GM18907 (cell line): ENCODE results near the gene AFF2.

Source experiments
- ATAC-seq: cut with Tn5 transposase; IDR thresholded peaks from one replicate; pipeline ENCODE4 v1.9.1; 2021; ENCODE audit warnings: mild to moderate bottlenecking, moderate library complexity; ENCODE audit not compliant: unreplicated experiment

Gene AFF2

GRCh38 chrX:148535639-148536038 lies 35.2 kb downstream of the AFF2 start:
- no peak for ATAC-seq

GRCh38 chrX:148536961-148537360 lies 36.5 kb downstream of the AFF2 start:
- ATAC-seq, result no peak

- ATAC-seq, result no peak
Observed at GRCh38 chrX:148537556-148538182, 37.3 kb downstream of the AFF2 start.

- ATAC-seq, result no peak
Observed at GRCh38 chrX:148538582-148538981, 38.2 kb downstream of the AFF2 start.

GRCh38 chrX:148540114-148540513 lies 39.7 kb downstream of the AFF2 start:
- ATAC-seq, result no peak

GRCh38 chrX:148540671-148541583 lies 40.5 kb downstream of the AFF2 start:
- ATAC-seq, result peak; percentile 37

GRCh38 chrX:148541584-148541940 lies 41.1 kb downstream of the AFF2 start:
- peak; percentile 88 for ATAC-seq

GRCh38 chrX:148542481-148543255 lies 42.3 kb downstream of the AFF2 start:
- ATAC-seq, result peak; percentile 48

GRCh38 chrX:148552775-148553174 lies 52.4 kb downstream of the AFF2 start:
- no peak for ATAC-seq

GRCh38 chrX:148555101-148555500 lies 54.7 kb downstream of the AFF2 start:
- ATAC-seq, result no peak

GRCh38 chrX:148555571-148556243 lies 55.3 kb downstream of the AFF2 start:
- ATAC-seq, result no peak

GRCh38 chrX:148556498-148556897 lies 56.1 kb downstream of the AFF2 start:
- ATAC-seq, result no peak

GRCh38 chrX:148562846-148563245 lies 62.4 kb downstream of the AFF2 start:
- no peak for ATAC-seq

GRCh38 chrX:148567229-148567628 lies 66.8 kb downstream of the AFF2 start:
- no peak for ATAC-seq

GRCh38 chrX:148567779-148568178 lies 67.4 kb downstream of the AFF2 start:
- no peak for ATAC-seq

GRCh38 chrX:148568763-148569162 lies 68.3 kb downstream of the AFF2 start:
- no peak for ATAC-seq

GRCh38 chrX:148572337-148572736 lies 71.9 kb downstream of the AFF2 start:
- no peak for ATAC-seq

- no peak for ATAC-seq
Observed at GRCh38 chrX:148573119-148573518, 72.7 kb downstream of the AFF2 start.

GRCh38 chrX:148574237-148574973 lies 74.0 kb downstream of the AFF2 start:
- no peak for ATAC-seq

- ATAC-seq, result no peak
Observed at GRCh38 chrX:148576396-148576795, 76.0 kb downstream of the AFF2 start.
